Panc1 (cell line): ENCODE results near the gene ADAM10. TPM values are rescaled to one million over a fixed set of nuclear protein-coding genes. Genes with fewer than 3 reads are reported as not detected.

Source experiments
- ATAC-seq: fragments of 200-7000 bp; cut with Tn5 transposase; 2 replicates; pipeline ENCODE4 v1.9.1; 2020; ENCODE audit warnings: mild to moderate bottlenecking, moderate library complexity
- BruUV-seq: library from RNA; stranded (reverse); fragments of 400-500 nt; replicated peaks from 2 replicates; lab custom pipeline; 2021; lab: Mats Ljungman, UMichigan
- CTCF ChIA-PET: fragments of 300-600 bp; sonication (Branson Sonifier 250); formaldehyde crosslinking; loops from one replicate; lab custom pipeline; 2022; ENCODE audit warnings: antibody characterized with exemption; lab: Charles Lee
- POLR2A ChIA-PET: fragments of 300-600 bp; sonication (Branson Sonifier 250); formaldehyde crosslinking; loops from one replicate; lab custom pipeline; 2022; ENCODE audit warnings: antibody characterized with exemption; lab: Charles Lee
- DNase-seq: peaks from one replicate; pipeline ENCODE4 v3.0.0-alpha.2; 2010; ENCODE audit warnings: low read depth, low spot score
- H3K27ac ChIP-seq: 2 replicates; pipeline ENCODE4 v1.5.1; 2011; ENCODE audit warnings: mild to moderate bottlenecking, low read length, inconsistent platforms
- H3K27me3 ChIP-seq: fragments of 200-500 bp; sonication (Bioruptor generic); 2 replicates; pipeline ENCODE4 v1.6.0; 2014; ENCODE audit warnings: low read length, inconsistent platforms; ENCODE audit not compliant: control insufficient read depth, insufficient read depth
- H3K36me3 ChIP-seq: fragments of 200-500 bp; sonication (Bioruptor generic); 2 replicates; pipeline ENCODE4 v1.5.1; 2014; ENCODE audit warnings: inconsistent platforms, mild to moderate bottlenecking, low read length, moderate library complexity; ENCODE audit not compliant: control insufficient read depth, insufficient read depth
- H3K4me1 ChIP-seq: 2 replicates; pipeline ENCODE4 v1.5.1; 2011; ENCODE audit warnings: inconsistent platforms, mild to moderate bottlenecking, low read length, moderate library complexity; ENCODE audit not compliant: control insufficient read depth, insufficient read depth
- H3K4me3 ChIP-seq, 2 experiments: 2 replicates each; pipeline ENCODE4 v1.5.1; 2011 to 2012; ENCODE audit warnings: low read depth in 2 of 2, low read length in 2 of 2, mild to moderate bottlenecking in 2 of 2, inconsistent platforms in 1 of 2, moderate library complexity in 1 of 2
- H3K9me3 ChIP-seq: fragments of 200-500 bp; sonication (Bioruptor generic); 2 replicates; pipeline ENCODE4 v1.5.1; 2014; ENCODE audit warnings: low read depth, mild to moderate bottlenecking, inconsistent platforms, low read length, moderate library complexity; ENCODE audit not compliant: control insufficient read depth, insufficient read depth
- POLR2AphosphoS5 ChIP-seq: IDR thresholded peaks from 2 replicates; pipeline ENCODE4 v1.6.1; 2012; ENCODE audit warnings: mild to moderate bottlenecking, low read depth, low read length, moderate library complexity
- SIN3A ChIP-seq: IDR thresholded peaks from 2 replicates; pipeline ENCODE4 v1.6.1; 2012; ENCODE audit warnings: low read depth, mild to moderate bottlenecking, low read length, moderate library complexity, borderline replicate concordance; ENCODE audit not compliant: insufficient read depth
- TCF7L2 ChIP-seq: IDR thresholded peaks from 2 replicates; pipeline ENCODE4 v1.6.1; 2011; ENCODE audit warnings: mild to moderate bottlenecking, low read depth, low read length, inconsistent platforms
- in situ Hi-C: cut with HindIII; loops from 2 replicates; pipeline ENCODE4 v1.10.0; 2016; ENCODE audit warnings: low sequenced_read_pairs, low pct_unique_long_range_greater_than_20kb
- intact Hi-C: fragments of 100-400 bp; cut with micrococcal nuclease; formaldehyde crosslinking; loops from one replicate; pipeline ENCODE4 v1.10.0; 2022; ENCODE audit not compliant: unreplicated experiment
- total RNA-seq: library from RNA; stranded (reverse); gene quantifications from one replicate; pipeline ENCODE4 v1.2.1, GENCODE V29; 2021; ENCODE audit not compliant: unreplicated experiment
- TF ChIP-seq, protein P1 (sequence below): fragments of 450-650 bp; IDR thresholded peaks from 2 replicates; pipeline ENCODE4 v1.5.1; 2017; ENCODE audit warnings: mild to moderate bottlenecking
- TF ChIP-seq, protein P2 (sequence below), 2 experiments: IDR thresholded peaks; 2 replicates each; pipeline ENCODE4 v1.6.1; 2011 to 2012; ENCODE audit warnings: low read depth in 2 of 2, control low read depth in 1 of 2, low read length in 1 of 2, mild to moderate bottlenecking in 1 of 2, moderate library complexity in 1 of 2; ENCODE audit not compliant: insufficient read depth in 1 of 2

Gene ADAM10
- total RNA-seq, 1 experiment from 2014 or later = 176 TPM

- Histone ChIP-seq H3K27me3 (no peaks in the 10 kb centered on the region), H3K4me1 (0 out of 2 replicates have a peak, but pooled peaks cover 3% of the 10 kb centered on the region), H3K36me3 (no peaks in the 10 kb centered on the region), H3K4me3 (no peak overlapping the region), H3K27ac (no peak overlapping the region), H3K9me3 (no peaks in the 10 kb centered on the region)
- no TSS peak for BruUV-seq
- ChIA-PET CTCF (no interaction called here), POLR2A (interaction anchor here (0.8 kb wide), 1 partner anchor 231 kb away, joined by 5 read pairs; no protein-coding TSS in a partner anchor)
- intact Hi-C loops (no loop called here), in situ Hi-C loops (no loop called here)
- no peak for DNase-seq
- TF ChIP-seq POLR2AphosphoS5 (no peak), TCF7L2 (no peak), SIN3A (no peak)
- TF ChIP-seq, protein P1, sequence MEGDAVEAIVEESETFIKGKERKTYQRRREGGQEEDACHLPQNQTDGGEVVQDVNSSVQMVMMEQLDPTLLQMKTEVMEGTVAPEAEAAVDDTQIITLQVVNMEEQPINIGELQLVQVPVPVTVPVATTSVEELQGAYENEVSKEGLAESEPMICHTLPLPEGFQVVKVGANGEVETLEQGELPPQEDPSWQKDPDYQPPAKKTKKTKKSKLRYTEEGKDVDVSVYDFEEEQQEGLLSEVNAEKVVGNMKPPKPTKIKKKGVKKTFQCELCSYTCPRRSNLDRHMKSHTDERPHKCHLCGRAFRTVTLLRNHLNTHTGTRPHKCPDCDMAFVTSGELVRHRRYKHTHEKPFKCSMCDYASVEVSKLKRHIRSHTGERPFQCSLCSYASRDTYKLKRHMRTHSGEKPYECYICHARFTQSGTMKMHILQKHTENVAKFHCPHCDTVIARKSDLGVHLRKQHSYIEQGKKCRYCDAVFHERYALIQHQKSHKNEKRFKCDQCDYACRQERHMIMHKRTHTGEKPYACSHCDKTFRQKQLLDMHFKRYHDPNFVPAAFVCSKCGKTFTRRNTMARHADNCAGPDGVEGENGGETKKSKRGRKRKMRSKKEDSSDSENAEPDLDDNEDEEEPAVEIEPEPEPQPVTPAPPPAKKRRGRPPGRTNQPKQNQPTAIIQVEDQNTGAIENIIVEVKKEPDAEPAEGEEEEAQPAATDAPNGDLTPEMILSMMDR = no peak
- TF ChIP-seq, protein P2, sequence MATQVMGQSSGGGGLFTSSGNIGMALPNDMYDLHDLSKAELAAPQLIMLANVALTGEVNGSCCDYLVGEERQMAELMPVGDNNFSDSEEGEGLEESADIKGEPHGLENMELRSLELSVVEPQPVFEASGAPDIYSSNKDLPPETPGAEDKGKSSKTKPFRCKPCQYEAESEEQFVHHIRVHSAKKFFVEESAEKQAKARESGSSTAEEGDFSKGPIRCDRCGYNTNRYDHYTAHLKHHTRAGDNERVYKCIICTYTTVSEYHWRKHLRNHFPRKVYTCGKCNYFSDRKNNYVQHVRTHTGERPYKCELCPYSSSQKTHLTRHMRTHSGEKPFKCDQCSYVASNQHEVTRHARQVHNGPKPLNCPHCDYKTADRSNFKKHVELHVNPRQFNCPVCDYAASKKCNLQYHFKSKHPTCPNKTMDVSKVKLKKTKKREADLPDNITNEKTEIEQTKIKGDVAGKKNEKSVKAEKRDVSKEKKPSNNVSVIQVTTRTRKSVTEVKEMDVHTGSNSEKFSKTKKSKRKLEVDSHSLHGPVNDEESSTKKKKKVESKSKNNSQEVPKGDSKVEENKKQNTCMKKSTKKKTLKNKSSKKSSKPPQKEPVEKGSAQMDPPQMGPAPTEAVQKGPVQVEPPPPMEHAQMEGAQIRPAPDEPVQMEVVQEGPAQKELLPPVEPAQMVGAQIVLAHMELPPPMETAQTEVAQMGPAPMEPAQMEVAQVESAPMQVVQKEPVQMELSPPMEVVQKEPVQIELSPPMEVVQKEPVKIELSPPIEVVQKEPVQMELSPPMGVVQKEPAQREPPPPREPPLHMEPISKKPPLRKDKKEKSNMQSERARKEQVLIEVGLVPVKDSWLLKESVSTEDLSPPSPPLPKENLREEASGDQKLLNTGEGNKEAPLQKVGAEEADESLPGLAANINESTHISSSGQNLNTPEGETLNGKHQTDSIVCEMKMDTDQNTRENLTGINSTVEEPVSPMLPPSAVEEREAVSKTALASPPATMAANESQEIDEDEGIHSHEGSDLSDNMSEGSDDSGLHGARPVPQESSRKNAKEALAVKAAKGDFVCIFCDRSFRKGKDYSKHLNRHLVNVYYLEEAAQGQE (IDR thresholded peaks at IDR 0.05; ENCODE audit: insufficient read depth in 1 of 2, low read depth in 2 of 2, low read length in 1 of 2) = no peak
- ATAC-seq = no peak
These were observed 162.0 kb downstream of the ADAM10 start for GRCh38 chr15:58587486-58587885.

- in situ Hi-C loops (no loop called here), intact Hi-C loops (no loop called here)
- 0 out of 2 replicates have a peak, but pooled peaks cover 2% of the 10 kb centered on the region for H3K4me1 ChIP-seq
- H3K27me3 ChIP-seq = no peaks in the 10 kb centered on the region
- CTCF ChIA-PET = interaction anchor here (0.6 kb wide), 1 partner anchor 254 kb away, joined by 8 read pairs; no protein-coding TSS in a partner anchor
- no TSS peak for BruUV-seq
- ATAC-seq (no peak), DNase-seq (no peak)
- TF ChIP-seq SIN3A (no peak), POLR2AphosphoS5 (no peak), TCF7L2 (no peak)
- TF ChIP-seq, protein P2 (IDR thresholded peaks at IDR 0.05; ENCODE audit: insufficient read depth in 1 of 2, low read depth in 2 of 2, low read length in 1 of 2) = no peak
- TF ChIP-seq, protein P1 = no peak
- H3K9me3 ChIP-seq = no peaks in the 10 kb centered on the region
- no peak overlapping the region for H3K27ac ChIP-seq
- no peak overlapping the region for H3K4me3 ChIP-seq
- POLR2A ChIA-PET = no interaction called here
- H3K36me3 ChIP-seq = no peaks in the 10 kb centered on the region
These were observed 163.6 kb downstream of the ADAM10 start for GRCh38 chr15:58585693-58586443.
